ENCODE results near the gene SORCS2.

DNA sequence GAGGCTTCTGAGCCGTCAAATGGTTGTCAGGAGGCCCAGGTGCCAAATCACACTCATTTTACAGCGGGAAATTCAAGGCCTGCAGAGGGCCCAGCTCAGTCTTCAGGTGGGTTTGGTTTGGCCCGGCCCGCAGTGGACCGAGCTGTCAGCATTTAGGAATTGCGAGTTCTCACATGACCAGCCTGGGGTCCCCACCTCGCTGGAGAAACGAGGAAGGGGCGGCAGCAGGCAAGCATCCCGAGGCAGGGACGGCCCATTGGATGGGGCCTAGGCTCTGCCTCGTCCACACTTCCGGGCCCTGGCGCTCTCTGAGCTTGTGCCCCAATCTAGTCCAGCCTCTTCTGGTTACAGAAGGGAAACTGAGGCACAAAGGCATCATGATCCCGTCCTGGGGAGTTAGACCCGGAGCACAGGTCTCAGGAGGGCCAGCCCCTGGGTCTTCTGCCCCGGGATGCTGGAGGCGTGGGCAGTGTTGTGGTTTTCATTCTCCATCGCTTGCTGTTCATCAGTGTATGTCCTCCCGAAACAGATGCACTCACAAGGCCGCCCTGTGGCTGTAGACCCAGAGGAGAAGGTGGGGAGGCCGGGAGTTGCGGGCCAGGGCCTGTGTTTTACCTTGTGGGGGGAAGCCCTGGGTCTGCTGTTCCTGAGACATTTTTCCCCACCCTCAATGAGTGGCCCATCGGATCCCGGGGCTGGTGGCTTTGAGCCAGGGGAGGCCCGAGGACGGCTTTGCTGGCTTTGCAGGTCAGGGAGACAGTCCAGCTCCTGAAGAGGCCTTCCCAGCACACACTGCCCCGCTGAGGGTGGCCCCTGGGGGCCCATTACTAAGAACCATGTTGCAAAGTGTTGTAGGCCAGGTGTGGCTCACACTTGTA, 233.5 kb downstream of the SORCS2 start:
- TF ChIP-seq YY1 (IDR thresholded peaks at IDR 0.05; ENCODE audit: insufficient read depth, insufficient read length) (no peak), ZNF274 (IDR thresholded peaks at IDR 0.05; ENCODE audit: low read depth, low read length) (no peak)
